ENCODE measurements around the gene YBX2. TPM values are rescaled to one million over a fixed set of nuclear protein-coding genes. Genes with fewer than 3 reads are reported as not detected.

YBX2 gene
- total RNA-seq, 1 donor from 2014 or later, result 1.3 TPM

- peak overlapping the region; percentile 65 for H3K4me3 Mint-ChIP-seq (ENCODE audit: unreplicated experiment)
- no peak for TF ChIP-seq CTCF (IDR thresholded peaks at IDR 0.05; ENCODE audit: partially characterized antibody, unreplicated experiment)
- peaks cover 5% of the 10 kb centered on the region for H3K4me1 Mint-ChIP-seq (ENCODE audit: low read depth, unreplicated experiment)
- no peak for DNase-seq
- peaks cover 4% of the 10 kb centered on the region for H3K36me3 Mint-ChIP-seq (ENCODE audit: unreplicated experiment)
- H3K27ac Mint-ChIP-seq (ENCODE audit: unreplicated experiment), result no peak overlapping the region
- H3K27me3 Mint-ChIP-seq (ENCODE audit: unreplicated experiment), result peaks cover 19% of the 10 kb centered on the region
- H3K9me3 Mint-ChIP-seq (ENCODE audit: unreplicated experiment), result peaks cover 3% of the 10 kb centered on the region
These were observed 31.3 kb downstream of the YBX2 start for GRCh38 chr17:7262935-7263800.

- DNase-seq, result no peak
- Mint-ChIP-seq H3K4me3 (ENCODE audit: unreplicated experiment) (peak within 1 kb of the TSS; percentile 65), H3K36me3 (ENCODE audit: unreplicated experiment) (peaks cover 4% of the 10 kb centered on the region), H3K4me1 (ENCODE audit: low read depth, unreplicated experiment) (peaks cover 5% of the 10 kb centered on the region), H3K27ac (ENCODE audit: unreplicated experiment) (no peak within 1 kb of the TSS), H3K9me3 (ENCODE audit: unreplicated experiment) (peaks cover 3% of the 10 kb centered on the region), H3K27me3 (ENCODE audit: unreplicated experiment) (peaks cover 19% of the 10 kb centered on the region)
- TF ChIP-seq CTCF (IDR thresholded peaks at IDR 0.05; ENCODE audit: partially characterized antibody, unreplicated experiment), result no peak
These were observed 32.1 kb downstream of the YBX2 start, which contains the start of gene CLDN7 for GRCh38 chr17:7262192-7262934. Gene CLDN7, minus strand, starts transcription at chr17:7262478. Its CDS starts 435 bp downstream, at chr17:7262043.

- H3K36me3 Mint-ChIP-seq (ENCODE audit: unreplicated experiment), result peaks cover 4% of the 10 kb centered on the region
- H3K27me3 Mint-ChIP-seq (ENCODE audit: unreplicated experiment), result peaks cover 17% of the 10 kb centered on the region
- H3K4me3 Mint-ChIP-seq (ENCODE audit: unreplicated experiment), result peak overlapping the region; percentile 52
- H3K9me3 Mint-ChIP-seq (ENCODE audit: unreplicated experiment), result peaks cover 5% of the 10 kb centered on the region
- no peak overlapping the region for H3K27ac Mint-ChIP-seq (ENCODE audit: unreplicated experiment)
- peaks cover 5% of the 10 kb centered on the region for H3K4me1 Mint-ChIP-seq (ENCODE audit: low read depth, unreplicated experiment)
- DNase-seq, result no peak
- no peak for TF ChIP-seq CTCF (IDR thresholded peaks at IDR 0.05; ENCODE audit: partially characterized antibody, unreplicated experiment)
These were observed 32.9 kb downstream of the YBX2 start for GRCh38 chr17:7261379-7262191.

GRCh38 chr17:7260651-7261378 lies 33.6 kb downstream of the YBX2 start:
- DNase-seq, result peak; percentile 48
- TF ChIP-seq CTCF (IDR thresholded peaks at IDR 0.05; ENCODE audit: partially characterized antibody, unreplicated experiment), result no peak
- Mint-ChIP-seq H3K36me3 (ENCODE audit: unreplicated experiment) (peaks cover 4% of the 10 kb centered on the region), H3K9me3 (ENCODE audit: unreplicated experiment) (peaks cover 2% of the 10 kb centered on the region), H3K27me3 (ENCODE audit: unreplicated experiment) (peaks cover 17% of the 10 kb centered on the region), H3K4me1 (ENCODE audit: low read depth, unreplicated experiment) (peaks cover 5% of the 10 kb centered on the region), H3K27ac (ENCODE audit: unreplicated experiment) (no peak overlapping the region), H3K4me3 (ENCODE audit: unreplicated experiment) (peak overlapping the region; percentile 52)

All from glutamatergic neuron (in vitro differentiated cells).